Chondrocyte (in vitro differentiated cells): ENCODE measurements around the gene ABHD1. TPM values are rescaled to one million over a fixed set of nuclear protein-coding genes. Genes with fewer than 3 reads are reported as not detected.

Source experiments
- DNase-seq: peaks from one replicate; pipeline ENCODE4 v3.0.0; 2021; ENCODE audit warnings: mixed read lengths, low spot score
- H3K27ac Mint-ChIP-seq: one replicate; pipeline ENCODE4 v1.8.0; 2021; ENCODE audit warnings: mild to moderate bottlenecking, moderate library complexity, mixed read lengths; ENCODE audit not compliant: unreplicated experiment
- H3K27me3 Mint-ChIP-seq: 2 replicates; pipeline ENCODE4 v1.8.0; 2021; ENCODE audit warnings: low read depth, mixed read lengths
- H3K36me3 Mint-ChIP-seq: 2 replicates; pipeline ENCODE4 v1.8.0; 2021; ENCODE audit warnings: low read depth, mixed read lengths
- H3K4me1 Mint-ChIP-seq: 2 replicates; pipeline ENCODE4 v1.8.0; 2021; ENCODE audit warnings: low read depth, mild to moderate bottlenecking, mixed read lengths
- H3K4me3 Mint-ChIP-seq: one replicate; pipeline ENCODE4 v1.8.0; 2021; ENCODE audit warnings: mild to moderate bottlenecking, moderate library complexity, mixed read lengths; ENCODE audit not compliant: unreplicated experiment
- H3K9me3 Mint-ChIP-seq: 2 replicates; pipeline ENCODE4 v1.8.0; 2021; ENCODE audit warnings: low read depth, mixed read lengths
- total RNA-seq: library from RNA; stranded (reverse); gene quantifications from 3 replicates; pipeline ENCODE4 v1.2.1, GENCODE V29; 2021
- TF ChIP-seq, protein P1 (sequence below): fragments of 200-600 bp; sonication (generic); IDR thresholded peaks from 2 replicates; pipeline ENCODE4 v1.5.0; 2021; ENCODE audit warnings: antibody characterized with exemption, mild to moderate bottlenecking, moderate library complexity

The ABHD1 gene
- total RNA-seq, 1 donor from 2014 or later, result 0.30 TPM

GRCh38 chr2:27125104-27125503 is 1.5 kb downstream of the ABHD1 start:
- H3K27ac Mint-ChIP-seq, result no peak overlapping the region
- H3K36me3 Mint-ChIP-seq, result no peaks in the 10 kb centered on the region
- peaks cover 4% of the 10 kb centered on the region for H3K27me3 Mint-ChIP-seq
- TF ChIP-seq, protein P1, sequence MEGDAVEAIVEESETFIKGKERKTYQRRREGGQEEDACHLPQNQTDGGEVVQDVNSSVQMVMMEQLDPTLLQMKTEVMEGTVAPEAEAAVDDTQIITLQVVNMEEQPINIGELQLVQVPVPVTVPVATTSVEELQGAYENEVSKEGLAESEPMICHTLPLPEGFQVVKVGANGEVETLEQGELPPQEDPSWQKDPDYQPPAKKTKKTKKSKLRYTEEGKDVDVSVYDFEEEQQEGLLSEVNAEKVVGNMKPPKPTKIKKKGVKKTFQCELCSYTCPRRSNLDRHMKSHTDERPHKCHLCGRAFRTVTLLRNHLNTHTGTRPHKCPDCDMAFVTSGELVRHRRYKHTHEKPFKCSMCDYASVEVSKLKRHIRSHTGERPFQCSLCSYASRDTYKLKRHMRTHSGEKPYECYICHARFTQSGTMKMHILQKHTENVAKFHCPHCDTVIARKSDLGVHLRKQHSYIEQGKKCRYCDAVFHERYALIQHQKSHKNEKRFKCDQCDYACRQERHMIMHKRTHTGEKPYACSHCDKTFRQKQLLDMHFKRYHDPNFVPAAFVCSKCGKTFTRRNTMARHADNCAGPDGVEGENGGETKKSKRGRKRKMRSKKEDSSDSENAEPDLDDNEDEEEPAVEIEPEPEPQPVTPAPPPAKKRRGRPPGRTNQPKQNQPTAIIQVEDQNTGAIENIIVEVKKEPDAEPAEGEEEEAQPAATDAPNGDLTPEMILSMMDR, result no peak
- H3K4me1 Mint-ChIP-seq, result peaks cover 8% of the 10 kb centered on the region
- DNase-seq, result no peak
- no peak overlapping the region for H3K4me3 Mint-ChIP-seq
- H3K9me3 Mint-ChIP-seq, result no peaks in the 10 kb centered on the region

DNA sequence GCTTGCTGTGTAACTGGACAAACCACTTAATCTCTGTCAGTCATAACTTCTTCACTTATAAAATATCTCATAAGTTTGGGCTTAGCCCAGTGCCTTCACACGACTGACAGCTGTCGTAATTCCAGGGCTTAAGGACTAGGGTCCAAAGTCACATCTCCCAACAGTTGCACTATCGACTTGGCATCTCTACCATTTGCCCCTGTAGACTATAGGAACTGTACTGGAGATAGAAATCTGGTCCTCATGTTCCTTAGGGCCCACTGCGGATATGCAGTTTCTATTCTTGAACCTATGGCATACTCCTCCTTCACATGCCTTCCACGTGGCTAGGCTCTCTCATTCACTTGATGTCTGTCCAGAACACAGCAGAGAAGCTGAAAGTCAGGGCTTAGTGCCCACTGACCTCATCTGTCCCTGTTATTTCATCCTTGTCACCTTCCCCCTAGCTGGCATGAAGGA is 2.7 kb downstream of the ABHD1 start:
- Mint-ChIP-seq H3K4me3 (no peak overlapping the region), H3K36me3 (peaks cover 6% of the 10 kb centered on the region), H3K27me3 (peaks cover 2% of the 10 kb centered on the region), H3K27ac (no peak overlapping the region), H3K9me3 (no peaks in the 10 kb centered on the region), H3K4me1 (peaks cover 8% of the 10 kb centered on the region)
- no peak for DNase-seq
- TF ChIP-seq, protein P1, result no peak

GRCh38 chr2:27127883-27128667 is 4.5 kb downstream of the ABHD1 start:
- H3K4me3 Mint-ChIP-seq, result no peak overlapping the region
- TF ChIP-seq, protein P1, result no peak
- H3K9me3 Mint-ChIP-seq, result no peaks in the 10 kb centered on the region
- peaks cover 13% of the 10 kb centered on the region for H3K4me1 Mint-ChIP-seq
- H3K36me3 Mint-ChIP-seq, result peaks cover 9% of the 10 kb centered on the region
- no peak for DNase-seq
- H3K27me3 Mint-ChIP-seq, result no peaks in the 10 kb centered on the region
- H3K27ac Mint-ChIP-seq, result no peak overlapping the region

GRCh38 chr2:27128668-27129571 is 5.3 kb downstream of the ABHD1 start:
- DNase-seq, result no peak
- Mint-ChIP-seq H3K36me3 (peaks cover 9% of the 10 kb centered on the region), H3K4me3 (no peak overlapping the region), H3K27me3 (no peaks in the 10 kb centered on the region), H3K27ac (no peak overlapping the region), H3K4me1 (peaks cover 16% of the 10 kb centered on the region), H3K9me3 (no peaks in the 10 kb centered on the region)
- TF ChIP-seq, protein P1, result no peak

DNA sequence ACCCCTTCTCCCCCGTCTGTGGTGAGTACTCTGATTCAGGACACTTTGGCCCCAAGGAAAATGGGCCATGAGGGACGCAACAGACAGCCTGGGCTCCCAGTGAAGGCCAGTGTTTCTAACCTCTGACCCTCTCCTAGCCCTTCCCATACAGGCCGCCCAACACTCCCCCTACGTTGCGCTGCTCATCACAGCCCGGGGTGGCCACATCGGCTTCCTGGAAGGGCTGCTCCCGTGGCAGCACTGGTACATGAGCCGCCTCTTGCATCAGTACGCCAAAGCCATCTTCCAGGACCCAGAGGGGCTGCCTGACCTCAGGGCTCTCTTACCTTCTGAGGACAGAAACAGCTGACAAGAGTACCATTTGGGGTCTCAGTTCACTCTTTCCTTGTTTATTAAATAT is 6.8 kb downstream of the ABHD1 start:
- Mint-ChIP-seq H3K36me3 (peaks cover 9% of the 10 kb centered on the region), H3K4me1 (peaks cover 14% of the 10 kb centered on the region), H3K9me3 (no peaks in the 10 kb centered on the region), H3K27me3 (no peaks in the 10 kb centered on the region), H3K4me3 (no peak overlapping the region), H3K27ac (no peak overlapping the region)
- no peak for DNase-seq
- TF ChIP-seq, protein P1, result no peak
